ENCODE results near the gene MAPK1. TPM values are rescaled to one million over a fixed set of nuclear protein-coding genes. Genes with fewer than 3 reads are reported as not detected.
"Not testable (repeated sequence)": the region's sequence is repeated elsewhere in the genome, so short reads cannot be mapped to it uniquely, and the experiment has no call there.

Gene MAPK1
- total RNA-seq, 1 donor from 2014 or later, result 149 TPM

DNA sequence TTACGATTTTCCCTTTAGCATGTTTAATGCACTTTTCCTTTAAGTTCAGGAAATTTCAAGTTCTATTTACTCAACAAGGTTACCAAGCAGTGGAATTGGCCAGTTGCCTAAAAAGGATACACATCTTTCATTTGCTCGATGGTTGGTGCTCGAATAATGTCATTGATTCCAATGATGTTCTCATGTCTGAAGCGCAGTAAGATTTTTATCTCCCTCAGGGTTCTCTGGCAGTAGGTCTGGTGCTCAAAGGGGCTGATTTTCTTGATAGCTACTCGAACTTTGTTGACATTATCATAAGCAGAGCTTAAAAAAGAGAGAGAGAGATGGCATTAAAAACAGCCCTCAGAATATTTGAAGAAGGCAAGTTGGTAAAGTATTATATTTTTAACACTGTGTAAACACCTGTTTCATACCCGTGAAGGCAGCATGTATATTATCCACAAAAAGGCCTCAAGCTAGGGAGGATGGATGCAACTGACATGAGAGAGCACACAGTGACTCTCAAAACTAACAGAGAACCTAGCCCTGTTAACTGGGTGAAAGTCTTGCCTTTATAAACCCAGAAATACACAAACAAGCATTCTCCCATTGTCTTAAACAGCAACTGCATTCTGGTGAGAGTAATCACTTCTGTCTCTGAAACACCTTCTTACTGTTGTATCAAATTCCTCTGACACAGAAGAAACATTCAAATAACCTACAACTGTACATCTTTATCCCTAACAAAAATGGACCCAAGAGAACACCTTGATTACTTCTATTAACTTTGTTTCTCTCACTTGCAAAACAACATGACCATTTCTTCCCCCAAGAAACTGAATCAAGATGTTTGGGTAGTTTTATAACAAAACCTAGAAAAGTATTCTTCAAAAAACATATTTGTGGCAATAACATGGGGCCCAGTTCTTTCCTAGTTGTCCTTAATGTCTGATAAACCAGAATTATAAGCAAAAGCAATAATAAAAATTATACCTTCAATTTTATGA lies 59.6 kb downstream of the MAPK1 start:
- DNase-seq (no peak), ATAC-seq (ENCODE audit: low read depth) (no peak)
- CTCF ChIA-PET, result no interaction called here
- peaks cover 52% of the 10 kb centered on the region for H3K36me3 Mint-ChIP-seq (ENCODE audit: low read depth)
- peaks cover 25% of the 10 kb centered on the region for H3K4me1 Mint-ChIP-seq
- intact Hi-C loops (cut with micrococcal nuclease), result no loop called here
- no peak overlapping the region for H3K27ac Mint-ChIP-seq
- no peak overlapping the region for H3K4me3 Mint-ChIP-seq
- no peaks in the 10 kb centered on the region for H3K9me3 Mint-ChIP-seq
- POLR2A ChIA-PET, result interaction anchor here (0.6 kb wide), 1 partner anchor 9 kb away, joined by 3 read pairs; no protein-coding TSS in a partner anchor
- H3K27me3 Mint-ChIP-seq, result no peaks in the 10 kb centered on the region
- no peak for TF ChIP-seq CTCF (IDR thresholded peaks at IDR 0.05)

- H3K9me3 Mint-ChIP-seq; CTCF ChIA-PET; H3K4me3 Mint-ChIP-seq; H3K27ac Mint-ChIP-seq; POLR2A ChIA-PET; intact Hi-C loops (cut with micrococcal nuclease); H3K27me3 Mint-ChIP-seq; DNase-seq; ATAC-seq (ENCODE audit: low read depth): not testable (repeated sequence)
- H3K4me1 Mint-ChIP-seq, result peaks cover 14% of the 10 kb centered on the region
- H3K36me3 Mint-ChIP-seq (ENCODE audit: low read depth), result peaks cover 69% of the 10 kb centered on the region
Measured at GRCh38 chr22:21805325-21805724, 62.1 kb downstream of the MAPK1 start.

GRCh38 chr22:21803811-21804249 lies 63.6 kb downstream of the MAPK1 start:
- Mint-ChIP-seq H3K27me3 (no peaks in the 10 kb centered on the region), H3K27ac (no peak overlapping the region), H3K4me1 (peaks cover 7% of the 10 kb centered on the region), H3K36me3 (ENCODE audit: low read depth) (peaks cover 76% of the 10 kb centered on the region), H3K9me3 (no peaks in the 10 kb centered on the region), H3K4me3 (no peak overlapping the region)
- ATAC-seq (ENCODE audit: low read depth) (no peak), DNase-seq (no peak)
- intact Hi-C loops (cut with micrococcal nuclease), result no loop called here
- no peak for TF ChIP-seq CTCF (IDR thresholded peaks at IDR 0.05)
- ChIA-PET CTCF (no interaction called here), POLR2A (no interaction called here)

DNA sequence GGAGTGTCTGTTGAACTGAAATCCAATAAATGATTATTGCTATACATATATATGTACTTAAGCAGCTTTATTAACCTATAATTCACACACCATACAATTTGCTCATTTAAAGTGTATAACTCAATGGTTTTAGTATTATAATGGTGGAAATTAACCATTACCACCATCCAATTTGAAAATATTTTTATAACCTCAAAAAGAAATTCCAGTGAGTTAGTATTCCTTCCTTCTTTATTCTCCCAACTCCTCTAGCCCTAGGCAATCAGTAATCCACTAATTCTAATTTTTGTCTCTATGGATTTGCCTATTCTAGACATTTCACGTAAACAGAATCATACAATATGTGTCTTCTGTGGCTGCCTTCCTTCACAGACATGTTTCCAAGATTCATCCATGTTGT lies 64.8 kb downstream of the MAPK1 start:
- Mint-ChIP-seq H3K4me1 (peaks cover 1% of the 10 kb centered on the region), H3K36me3 (ENCODE audit: low read depth) (peaks cover 86% of the 10 kb centered on the region), H3K9me3 (no peaks in the 10 kb centered on the region), H3K4me3 (no peak overlapping the region), H3K27me3 (no peaks in the 10 kb centered on the region), H3K27ac (no peak overlapping the region)
- DNase-seq, result no peak
- intact Hi-C loops (cut with micrococcal nuclease), result no loop called here
- POLR2A ChIA-PET, result no interaction called here
- no peak for TF ChIP-seq CTCF (IDR thresholded peaks at IDR 0.05)
- ATAC-seq (ENCODE audit: low read depth), result no peak
- CTCF ChIA-PET, result no interaction called here

DNA sequence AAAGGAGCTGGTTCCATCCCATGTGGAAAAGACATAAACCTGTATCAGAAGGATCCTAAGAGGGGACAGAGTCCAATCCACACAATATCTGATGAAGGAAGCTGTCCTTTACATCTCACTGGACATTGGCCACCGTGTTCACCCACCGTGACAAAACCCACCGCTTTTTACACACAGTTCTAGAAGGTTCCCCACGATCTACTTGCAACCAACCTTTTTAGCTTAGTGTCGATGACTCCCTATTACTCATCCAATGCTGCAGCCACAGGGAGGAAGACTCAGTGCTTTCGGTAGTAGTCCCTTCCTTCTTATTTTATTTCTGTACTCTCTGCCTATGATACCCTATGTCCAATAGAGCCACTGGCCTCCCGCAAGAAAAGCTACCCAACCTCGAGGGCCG lies 65.4 kb downstream of the MAPK1 start:
- H3K4me1 Mint-ChIP-seq, result no peaks in the 10 kb centered on the region
- no peak overlapping the region for H3K4me3 Mint-ChIP-seq
- intact Hi-C loops (cut with micrococcal nuclease), result no loop called here
- ATAC-seq (ENCODE audit: low read depth) (no peak), DNase-seq (no peak)
- H3K27me3 Mint-ChIP-seq, result no peaks in the 10 kb centered on the region
- H3K36me3 Mint-ChIP-seq (ENCODE audit: low read depth), result peaks cover 85% of the 10 kb centered on the region
- ChIA-PET POLR2A (no interaction called here), CTCF (no interaction called here)
- no peak for TF ChIP-seq CTCF (IDR thresholded peaks at IDR 0.05)
- no peak overlapping the region for H3K27ac Mint-ChIP-seq
- no peaks in the 10 kb centered on the region for H3K9me3 Mint-ChIP-seq

DNA sequence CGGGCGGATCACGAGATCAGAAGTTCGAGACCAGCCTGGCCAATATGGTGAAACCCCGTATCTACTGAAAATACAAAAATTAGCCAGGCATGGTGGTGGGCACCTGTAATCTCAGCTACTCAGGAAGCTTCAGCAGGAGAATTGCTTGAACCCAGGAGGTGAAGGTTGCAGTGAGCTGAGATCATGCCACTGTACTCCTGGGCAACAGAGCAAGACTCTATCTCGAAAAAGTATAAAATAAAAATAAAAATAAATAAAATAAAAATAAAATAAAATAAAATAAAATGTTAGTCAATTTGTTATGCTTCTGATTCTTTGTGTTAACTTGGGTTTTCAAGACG lies 66.2 kb downstream of the MAPK1 start:
- ATAC-seq (ENCODE audit: low read depth); H3K4me3 Mint-ChIP-seq; H3K27ac Mint-ChIP-seq; H3K27me3 Mint-ChIP-seq; H3K4me1 Mint-ChIP-seq; DNase-seq; intact Hi-C loops (cut with micrococcal nuclease); CTCF ChIA-PET; POLR2A ChIA-PET; H3K9me3 Mint-ChIP-seq: not testable (repeated sequence)
- peaks cover 83% of the 10 kb centered on the region for H3K36me3 Mint-ChIP-seq (ENCODE audit: low read depth)
